DND-41 (cell line): ENCODE data around the gene MAPKBP1.

Experiments used
- CTCF ChIP-seq: IDR thresholded peaks from 2 replicates; pipeline ENCODE4 v1.5.1; 2012; ENCODE audit warnings: borderline replicate concordance, low read length, moderate library complexity, mild to moderate bottlenecking; ENCODE audit not compliant: poor library complexity, severe bottlenecking; ENCODE audit errors: extremely low read depth
- EZH2 ChIP-seq: IDR thresholded peaks from 3 replicates; pipeline ENCODE4 v1.6.1; 2012; ENCODE audit warnings: borderline replicate concordance, low read depth, mild to moderate bottlenecking, moderate library complexity, low read length, inconsistent platforms; ENCODE audit not compliant: severe bottlenecking

- TF ChIP-seq CTCF: no peak
- no peak for TF ChIP-seq EZH2
These were observed 66.8 kb downstream of the MAPKBP1 start for GRCh38 chr15:41841131-41841530.
